Measurements from ENCODE around the gene TBCD. TPM values are rescaled to one million over a fixed set of nuclear protein-coding genes. Genes with fewer than 3 reads are reported as not detected.

Gene TBCD
- total RNA-seq, 1 donor from 2014 or later, result 104 TPM

DNA sequence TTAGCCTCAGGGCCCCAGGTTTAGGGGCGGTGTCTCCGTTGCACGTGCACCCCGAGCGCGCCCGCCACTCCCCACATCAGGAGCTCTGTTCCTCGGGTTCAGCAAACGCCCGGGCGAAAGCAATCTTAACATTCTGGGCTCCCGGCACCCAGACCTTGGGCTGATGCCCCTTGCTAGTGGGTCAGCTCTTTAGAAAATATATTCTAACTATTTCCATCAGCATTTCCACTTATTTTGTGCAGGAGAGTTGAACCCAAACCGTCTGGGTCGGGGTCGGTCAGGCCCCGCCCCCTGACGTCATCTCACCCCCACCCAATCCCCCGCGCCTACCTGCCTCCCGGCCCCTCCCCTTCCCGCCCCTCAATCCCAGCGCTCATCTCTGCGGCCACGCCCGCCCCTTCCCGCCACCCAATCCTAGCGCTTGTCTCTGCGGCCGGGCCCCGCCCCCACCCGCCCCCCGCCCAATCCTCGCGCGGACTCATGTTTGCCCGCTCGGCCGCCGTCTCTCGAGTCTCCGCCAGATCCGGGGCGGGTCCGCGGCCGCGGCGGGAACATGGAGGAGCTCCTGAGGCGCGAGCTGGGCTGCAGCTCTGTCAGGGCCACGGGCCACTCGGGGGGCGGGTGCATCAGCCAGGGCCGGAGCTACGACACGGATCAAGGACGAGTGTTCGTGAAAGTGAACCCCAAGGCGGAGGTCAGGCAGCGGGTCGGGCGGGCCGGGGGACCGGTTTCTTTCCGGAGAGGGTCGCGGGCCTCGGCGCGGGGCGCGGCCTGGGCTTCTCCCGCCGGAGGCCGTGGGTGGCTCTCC lies 35.5 kb upstream of the TBCD start, which contains the start of gene FN3KRP:
Gene FN3KRP (plus strand): TSS at position 504 of the 808 bp plus-strand sequence. CDS start 50 bp downstream, at position 554.
- Mint-ChIP-seq H3K27me3 (no peaks in the 10 kb centered on the region), H3K27ac (peak within 1 kb of the TSS; percentile 91), H3K9me3 (no peaks in the 10 kb centered on the region), H3K36me3 (peaks cover 6% of the 10 kb centered on the region), H3K4me1 (ENCODE audit: unreplicated experiment) (peaks cover 8% of the 10 kb centered on the region), H3K4me3 (peak within 1 kb of the TSS; percentile 96)
- peak; percentile 91 for DNase-seq (ENCODE audit: extremely low spot score, unreplicated experiment)
- no peak for TF ChIP-seq CTCF (conservative IDR thresholded peaks at IDR 0.05)

DNA sequence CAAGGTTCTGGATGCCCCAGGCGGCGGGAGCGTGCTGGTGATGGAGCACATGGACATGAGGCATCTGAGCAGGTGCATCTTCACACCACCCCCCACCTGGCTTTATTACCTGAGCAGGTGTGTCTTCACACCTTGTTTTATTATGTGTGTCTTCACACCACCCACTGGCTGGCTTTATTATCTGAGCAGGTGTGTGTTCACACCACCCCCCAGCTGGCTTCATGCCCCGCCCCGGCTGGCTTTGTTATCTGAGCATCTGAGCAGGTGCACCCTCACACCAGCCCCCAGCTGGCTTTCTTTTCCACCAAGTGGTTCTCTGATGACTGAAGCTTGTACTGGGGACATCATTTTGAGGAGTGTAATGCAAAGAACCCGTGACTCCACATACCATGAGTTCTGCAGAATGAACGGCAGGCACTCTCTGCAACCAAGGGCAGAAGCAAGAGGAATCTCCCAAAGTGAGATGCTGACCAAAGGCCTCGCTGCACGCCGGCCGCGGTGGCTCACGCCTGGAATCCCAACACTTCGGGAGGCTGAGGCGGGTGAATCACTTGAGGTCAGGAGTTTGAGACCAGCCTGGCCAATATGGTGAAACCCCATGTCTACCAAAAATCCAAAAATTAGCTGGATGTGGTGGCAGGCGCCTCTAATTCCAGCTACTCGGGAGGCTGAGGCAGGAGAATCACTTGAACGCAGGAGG lies 32.7 kb upstream of the TBCD start:
- TF ChIP-seq CTCF (conservative IDR thresholded peaks at IDR 0.05), result no peak
- Mint-ChIP-seq H3K27ac (no peak overlapping the region), H3K27me3 (no peaks in the 10 kb centered on the region), H3K4me3 (peak overlapping the region; percentile 93), H3K36me3 (peaks cover 15% of the 10 kb centered on the region), H3K9me3 (no peaks in the 10 kb centered on the region), H3K4me1 (ENCODE audit: unreplicated experiment) (peaks cover 8% of the 10 kb centered on the region)
- no peak for DNase-seq (ENCODE audit: extremely low spot score, unreplicated experiment)

DNA sequence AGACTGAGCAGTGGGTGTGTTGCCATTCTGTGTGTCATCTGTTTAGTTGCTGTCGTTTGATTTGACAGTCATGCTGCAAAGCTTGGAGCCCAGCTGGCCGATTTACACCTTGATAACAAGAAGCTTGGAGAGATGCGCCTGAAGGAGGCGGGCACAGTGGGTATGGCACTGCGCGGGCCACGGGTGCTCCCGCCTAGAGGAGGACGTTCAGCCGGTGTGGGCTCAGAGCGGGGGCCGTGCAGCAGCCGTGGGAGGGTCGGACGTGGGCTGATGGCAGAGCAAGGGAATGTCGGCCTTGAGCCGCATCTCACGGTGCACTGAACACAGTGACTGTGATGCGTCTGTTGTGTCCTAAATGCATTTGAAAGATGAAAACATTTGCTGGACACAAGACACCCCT lies 31.7 kb upstream of the TBCD start:
- Mint-ChIP-seq H3K4me1 (ENCODE audit: unreplicated experiment) (peaks cover 8% of the 10 kb centered on the region), H3K4me3 (no peak overlapping the region), H3K27ac (no peak overlapping the region), H3K36me3 (peaks cover 15% of the 10 kb centered on the region), H3K9me3 (no peaks in the 10 kb centered on the region), H3K27me3 (no peaks in the 10 kb centered on the region)
- no peak for DNase-seq (ENCODE audit: extremely low spot score, unreplicated experiment)
- no peak for TF ChIP-seq CTCF (conservative IDR thresholded peaks at IDR 0.05)

DNA sequence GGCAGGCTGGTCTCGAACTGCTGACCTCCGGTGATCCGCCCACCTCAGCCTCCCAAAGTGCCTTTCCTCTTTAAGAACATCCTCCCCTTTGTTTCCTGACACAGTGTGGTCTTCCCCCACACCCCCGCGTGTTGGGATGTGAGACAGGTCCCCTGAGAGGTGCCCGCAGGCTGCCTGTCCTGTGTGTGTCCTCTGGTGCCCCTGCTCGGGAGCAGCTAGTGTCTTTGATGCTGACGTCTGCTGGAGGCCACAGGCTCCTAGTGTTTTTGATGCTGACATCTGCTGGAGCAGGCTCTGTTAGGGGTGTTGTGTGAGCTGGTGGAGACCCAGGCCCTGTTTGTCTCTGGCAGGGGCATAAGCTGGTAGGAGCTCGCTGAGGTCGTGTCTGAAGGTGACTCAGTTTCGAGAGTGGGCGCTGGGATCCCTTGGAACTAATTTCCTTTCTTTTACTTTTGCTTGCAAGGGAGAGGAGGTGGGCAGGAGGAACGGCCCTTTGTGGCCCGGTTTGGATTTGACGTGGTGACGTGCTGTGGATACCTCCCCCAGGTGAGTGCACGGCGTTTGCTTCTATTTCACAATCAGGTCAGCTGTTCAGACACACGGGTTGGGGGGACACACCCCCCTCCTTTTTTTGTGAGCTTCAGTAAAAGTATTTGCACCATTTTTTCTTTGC lies 29.4 kb upstream of the TBCD start:
- no peak for TF ChIP-seq CTCF (conservative IDR thresholded peaks at IDR 0.05)
- Mint-ChIP-seq H3K27ac (no peak overlapping the region), H3K36me3 (peaks cover 17% of the 10 kb centered on the region), H3K27me3 (no peaks in the 10 kb centered on the region), H3K4me3 (no peak overlapping the region), H3K9me3 (no peaks in the 10 kb centered on the region), H3K4me1 (ENCODE audit: unreplicated experiment) (peaks cover 7% of the 10 kb centered on the region)
- no peak for DNase-seq (ENCODE audit: extremely low spot score, unreplicated experiment)

- no peaks in the 10 kb centered on the region for H3K27me3 Mint-ChIP-seq
- H3K4me3 Mint-ChIP-seq, result no peak overlapping the region
- H3K9me3 Mint-ChIP-seq, result no peaks in the 10 kb centered on the region
- DNase-seq (ENCODE audit: extremely low spot score, unreplicated experiment), result no peak
- TF ChIP-seq CTCF (conservative IDR thresholded peaks at IDR 0.05), result no peak
- H3K27ac Mint-ChIP-seq, result no peak overlapping the region
- H3K4me1 Mint-ChIP-seq (ENCODE audit: unreplicated experiment), result no peaks in the 10 kb centered on the region
- H3K36me3 Mint-ChIP-seq, result peaks cover 13% of the 10 kb centered on the region
Observed at GRCh38 chr17:82723169-82723807, 28.6 kb upstream of the TBCD start.

Measured in type B pancreatic cell (in vitro differentiated cells).